PC-9 (cell line): Measurements from ENCODE around the gene ZNF778. TPM values are rescaled to one million over a fixed set of nuclear protein-coding genes. Genes with fewer than 3 reads are reported as not detected.

ENCODE experiments used
- BruUV-seq: library from RNA; stranded (reverse); fragments of 400-500 nt; replicated peaks from 2 replicates; lab custom pipeline; 2021; lab: Mats Ljungman, UMichigan
- CTCF ChIA-PET: fragments of 300-600 bp; sonication (Branson Sonifier 250); formaldehyde crosslinking; loops from one replicate; lab custom pipeline; 2022; ENCODE audit warnings: antibody characterized with exemption; lab: Charles Lee
- POLR2A ChIA-PET: fragments of 300-600 bp; sonication (Branson Sonifier 250); formaldehyde crosslinking; loops from one replicate; lab custom pipeline; 2022; ENCODE audit warnings: antibody characterized with exemption; ENCODE audit not compliant: unreplicated experiment; lab: Charles Lee
- DNase-seq, 2 experiments: peaks; one replicate each; pipeline versions ENCODE4 v3.0.0 to v3.0.0-alpha.2; 2015 to 2022; ENCODE audit warnings: mixed read lengths in 1 of 2
- H2AFZ ChIP-seq: fragments of 200-600 bp; sonication (generic); 2 replicates; pipeline ENCODE4 v1.8.1; 2017; ENCODE audit warnings: antibody characterized with exemption
- H3F3A ChIP-seq: fragments of 200-600 bp; sonication (generic); 2 replicates; pipeline ENCODE4 v1.8.1; 2017; ENCODE audit warnings: antibody characterized with exemption, mild to moderate bottlenecking, low read depth; ENCODE audit not compliant: insufficient read depth
- H3K27ac ChIP-seq: fragments of 200-600 bp; sonication (generic); 2 replicates; pipeline ENCODE4 v1.6.1; 2016; ENCODE audit warnings: mixed run types
- H3K27me3 ChIP-seq: fragments of 200-600 bp; sonication (generic); 2 replicates; pipeline ENCODE4 v1.6.1; 2016; ENCODE audit warnings: low read depth, mixed run types; ENCODE audit not compliant: insufficient read depth
- H3K36me3 ChIP-seq: fragments of 200-600 bp; sonication (generic); 2 replicates; pipeline ENCODE4 v1.6.1; 2016; ENCODE audit warnings: low read depth, mixed run types
- H3K4me1 ChIP-seq: fragments of 200-600 bp; sonication (generic); replicated peaks from 2 replicates; pipeline ENCODE4 v1.6.1; 2016; ENCODE audit warnings: mixed run types; ENCODE audit not compliant: insufficient read depth
- H3K4me2 ChIP-seq: fragments of 200-600 bp; sonication (generic); 2 replicates; pipeline ENCODE4 v1.6.1; 2017; ENCODE audit warnings: mixed run types
- H3K4me3 ChIP-seq: fragments of 200-600 bp; sonication (generic); 2 replicates; pipeline ENCODE4 v1.6.1; 2016; ENCODE audit warnings: mixed run types
- H3K79me2 ChIP-seq: fragments of 200-600 bp; sonication (generic); 2 replicates; pipeline ENCODE4 v1.6.1; 2017; ENCODE audit warnings: low read depth, mixed run types
- H3K9me2 ChIP-seq: fragments of 200-600 bp; sonication (generic); 2 replicates; pipeline ENCODE4 v1.8.1; 2017; ENCODE audit warnings: mild to moderate bottlenecking; ENCODE audit not compliant: insufficient read depth
- H3K9me3 ChIP-seq: fragments of 200-600 bp; sonication (generic); 2 replicates; pipeline ENCODE4 v1.8.1; 2016; ENCODE audit warnings: low read depth; ENCODE audit not compliant: insufficient read depth
- H4K20me1 ChIP-seq: fragments of 200-600 bp; sonication (generic); 2 replicates; pipeline ENCODE4 v1.8.1; 2017; ENCODE audit not compliant: insufficient read depth
- EZH2 ChIP-seq: fragments of 200-600 bp; sonication (generic); IDR thresholded peaks from 2 replicates; pipeline ENCODE4 v1.8.0; 2017; ENCODE audit warnings: antibody characterized with exemption, low read depth
- intact Hi-C: fragments of 100-400 bp; cut with micrococcal nuclease; formaldehyde crosslinking; loops from one replicate; pipeline ENCODE4 v1.10.0; 2022; ENCODE audit not compliant: unreplicated experiment
- total RNA-seq: library from RNA; stranded (reverse); gene quantifications from 2 replicates; pipeline ENCODE4 v1.2.3, GENCODE V29; 2021
- TF ChIP-seq, protein P1 (sequence below): fragments of 200-600 bp; sonication (generic); conservative IDR thresholded peaks from 2 replicates; pipeline ENCODE4 v1.6.1; 2017; ENCODE audit warnings: mixed run types, antibody characterized with exemption, mild to moderate bottlenecking, moderate library complexity

ZNF778 gene
- total RNA-seq, 1 experiment from 2014 or later, result 9.5 TPM

DNA sequence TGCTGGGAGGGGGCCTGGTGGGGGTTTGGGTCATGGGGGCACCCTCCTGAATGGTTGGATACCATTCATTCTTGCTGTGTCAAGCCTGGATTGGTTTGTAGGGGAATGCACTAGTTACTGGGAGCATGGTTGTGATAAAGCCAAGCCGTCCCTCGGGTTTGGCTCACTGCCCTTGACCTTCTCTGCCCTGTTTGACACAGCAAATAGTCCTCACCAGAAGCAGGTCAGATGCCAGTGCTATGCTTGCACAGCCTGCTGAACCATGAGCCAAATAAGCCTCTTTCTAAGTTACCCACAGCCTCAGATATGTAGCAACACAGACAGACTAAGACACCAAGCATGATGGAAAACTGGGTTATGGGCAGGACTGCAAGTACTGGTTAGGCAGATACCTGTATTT lies 14.6 kb downstream of the ZNF778 start:
- no peak overlapping the region for H3K4me2 ChIP-seq
- H3K4me3 ChIP-seq, result no peak overlapping the region
- H3K9me2 ChIP-seq, result no peaks in the 10 kb centered on the region
- no peaks in the 10 kb centered on the region for H3F3A ChIP-seq
- H3K4me1 ChIP-seq, result no peaks in the 10 kb centered on the region
- CTCF ChIA-PET, result no interaction called here
- H3K9me3 ChIP-seq, result peaks cover 19% of the 10 kb centered on the region
- no peak overlapping the region for H3K27ac ChIP-seq
- no peaks in the 10 kb centered on the region for H4K20me1 ChIP-seq
- H3K79me2 ChIP-seq, result no peaks in the 10 kb centered on the region
- no peak overlapping the region for H2AFZ ChIP-seq
- no TSS peak for BruUV-seq
- H3K27me3 ChIP-seq, result no peaks in the 10 kb centered on the region
- TF ChIP-seq, protein P1, sequence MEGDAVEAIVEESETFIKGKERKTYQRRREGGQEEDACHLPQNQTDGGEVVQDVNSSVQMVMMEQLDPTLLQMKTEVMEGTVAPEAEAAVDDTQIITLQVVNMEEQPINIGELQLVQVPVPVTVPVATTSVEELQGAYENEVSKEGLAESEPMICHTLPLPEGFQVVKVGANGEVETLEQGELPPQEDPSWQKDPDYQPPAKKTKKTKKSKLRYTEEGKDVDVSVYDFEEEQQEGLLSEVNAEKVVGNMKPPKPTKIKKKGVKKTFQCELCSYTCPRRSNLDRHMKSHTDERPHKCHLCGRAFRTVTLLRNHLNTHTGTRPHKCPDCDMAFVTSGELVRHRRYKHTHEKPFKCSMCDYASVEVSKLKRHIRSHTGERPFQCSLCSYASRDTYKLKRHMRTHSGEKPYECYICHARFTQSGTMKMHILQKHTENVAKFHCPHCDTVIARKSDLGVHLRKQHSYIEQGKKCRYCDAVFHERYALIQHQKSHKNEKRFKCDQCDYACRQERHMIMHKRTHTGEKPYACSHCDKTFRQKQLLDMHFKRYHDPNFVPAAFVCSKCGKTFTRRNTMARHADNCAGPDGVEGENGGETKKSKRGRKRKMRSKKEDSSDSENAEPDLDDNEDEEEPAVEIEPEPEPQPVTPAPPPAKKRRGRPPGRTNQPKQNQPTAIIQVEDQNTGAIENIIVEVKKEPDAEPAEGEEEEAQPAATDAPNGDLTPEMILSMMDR, result no peak
- no peak for TF ChIP-seq EZH2
- peaks cover 18% of the 10 kb centered on the region for H3K36me3 ChIP-seq
- POLR2A ChIA-PET, result no interaction called here
- intact Hi-C loops, result no loop called here
- DNase-seq, result no peak

DNA sequence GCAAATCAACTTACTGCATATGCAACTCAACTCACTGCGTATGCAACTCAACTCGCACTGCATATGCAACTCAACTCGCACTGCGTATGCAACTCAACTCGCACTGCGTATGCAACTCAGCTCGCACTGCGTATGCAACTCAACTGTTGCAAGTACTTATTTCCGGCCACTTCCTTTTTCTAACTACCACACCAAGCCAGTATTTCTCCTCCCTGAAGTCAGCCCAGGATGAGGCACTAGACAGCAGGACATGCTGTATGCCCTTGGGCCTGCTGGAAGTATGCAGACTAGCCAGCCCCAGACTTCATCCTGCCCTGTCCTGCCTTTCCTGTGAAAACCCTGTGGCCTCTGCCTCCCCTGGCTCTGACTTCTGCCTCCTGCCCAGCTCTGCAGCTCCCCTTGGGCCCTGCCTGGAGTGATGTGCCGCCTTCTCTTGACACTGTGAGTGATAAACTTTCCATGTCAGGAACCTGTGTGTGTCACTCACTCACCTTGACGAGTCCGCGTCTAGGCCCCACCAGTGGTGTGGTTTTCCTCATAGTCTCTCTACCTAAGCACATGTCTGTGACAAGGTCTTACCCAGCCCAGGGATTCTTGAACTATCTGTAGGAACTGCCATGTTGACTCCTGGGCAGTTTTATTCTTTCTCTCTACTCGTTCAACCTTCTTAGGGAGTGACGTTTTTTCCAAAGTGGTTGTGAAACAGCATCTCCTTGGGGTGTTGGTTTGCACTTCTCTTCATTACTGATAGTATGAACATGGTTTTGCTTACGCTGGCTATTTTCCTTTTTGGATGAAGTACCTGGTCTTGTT lies 16.4 kb downstream of the ZNF778 start:
- Histone ChIP-seq H3K9me3 (peaks cover 4% of the 10 kb centered on the region; the same call in 1 of the 2 replicates), H3F3A (peaks cover 5% of the 10 kb centered on the region; the same call in 1 of the 2 replicates), H3K4me1 (no peaks in the 10 kb centered on the region), H4K20me1 (no peaks in the 10 kb centered on the region), H3K4me3 (no peak overlapping the region), H3K27ac (no peak overlapping the region), H3K27me3 (no peaks in the 10 kb centered on the region), H3K79me2 (no peaks in the 10 kb centered on the region), H3K36me3 (peaks cover 5% of the 10 kb centered on the region; the same call in 1 of the 2 replicates), H3K9me2 (no peaks in the 10 kb centered on the region), H2AFZ (no peak overlapping the region), H3K4me2 (no peak overlapping the region)
- intact Hi-C loops, result no loop called here
- no TSS peak for BruUV-seq
- POLR2A ChIA-PET, result no interaction called here
- CTCF ChIA-PET, result no interaction called here
- no peak for DNase-seq
- no peak for TF ChIP-seq EZH2
- TF ChIP-seq, protein P1, result no peak

DNA sequence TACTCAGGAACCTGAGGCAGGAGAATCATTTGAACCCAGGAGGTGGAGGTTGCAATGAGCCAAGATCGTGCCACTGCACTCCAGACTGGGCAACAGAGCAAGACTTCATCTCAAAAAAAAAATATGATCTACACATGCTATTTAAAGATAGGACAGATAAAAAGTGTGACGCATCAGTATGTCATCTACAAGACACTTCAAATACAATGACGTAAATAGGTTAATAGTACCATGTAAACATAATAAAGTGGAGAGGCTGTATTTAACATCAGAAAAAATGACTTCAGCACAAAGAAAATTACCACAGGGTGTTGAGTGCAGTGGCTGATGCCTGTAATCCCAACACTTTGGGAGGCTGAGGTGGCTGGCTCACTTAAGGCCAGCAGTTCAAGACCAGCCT lies 20.2 kb downstream of the ZNF778 start:
- Histone ChIP-seq H3K79me2 (peaks cover 6% of the 10 kb centered on the region), H3K4me3 (no peak overlapping the region), H3K9me2 (no peaks in the 10 kb centered on the region), H3K27me3 (no peaks in the 10 kb centered on the region), H3K4me1 (no peaks in the 10 kb centered on the region), H3F3A (peaks cover 29% of the 10 kb centered on the region; the same call in 1 of the 2 replicates), H3K27ac (no peak overlapping the region), H2AFZ (no peak overlapping the region), H3K36me3 (no peaks in the 10 kb centered on the region), H3K4me2 (no peak overlapping the region), H4K20me1 (no peaks in the 10 kb centered on the region), H3K9me3 (no peaks in the 10 kb centered on the region; the same call in 1 of the 2 replicates)
- CTCF ChIA-PET, result no interaction called here
- TF ChIP-seq, protein P1, result no peak
- no peak for TF ChIP-seq EZH2
- intact Hi-C loops, result no loop called here
- no peak for DNase-seq
- POLR2A ChIA-PET, result interaction anchor here (0.6 kb wide), 1 partner anchor 12 kb away, joined by 3 read pairs; no protein-coding TSS in a partner anchor
- BruUV-seq, result no TSS peak
